A549 treated with CpdA at 1 μM for 4 hours (cell line): ENCODE data around the gene OR9G4. TPM values are rescaled to one million over a fixed set of nuclear protein-coding genes. Genes with fewer than 3 reads are reported as not detected.

Experiments
- total RNA-seq: library from RNA; stranded (reverse); fragments of 200-300 nt; extraction: Qiagen RNA extraction; gene quantifications from 5 replicates; pipeline ENCODE4 v1.2.3, GENCODE V29; 2022; ENCODE audit warnings: low read depth

OR9G4 gene
- not detected in 5 replicates for total RNA-seq

GRCh38 chr11:56748597-56748996 is at the start of gene OR9G4:
Gene OR9G4, minus strand, starts transcription at chr11:56748697. Its CDS starts 4,931 bp downstream, at chr11:56743766.

GRCh38 chr11:56698795-56699194 is 49.7 kb downstream of the OR9G4 start, which contains the start of gene OR9G1:
Gene OR9G1, plus strand, starts transcription at chr11:56699095. Its CDS starts 1,293 bp downstream, at chr11:56700388.

Other genes starting within 250 kb of the OR9G4 start
- gene OR5M11, start 205.4 kb downstream of the OR9G4 start, total RNA-seq: not detected in 5 replicates
- not detected in 5 replicates for gene OR5M10, start 171.0 kb downstream of the OR9G4 start, total RNA-seq
- gene OR5M1, start 133.8 kb downstream of the OR9G4 start, total RNA-seq: not detected in 5 replicates
- gene OR5AP2, start 106.3 kb downstream of the OR9G4 start, total RNA-seq: not detected in 5 replicates
- gene OR5AR1, start 85.0 kb downstream of the OR9G4 start, total RNA-seq: not detected in 5 replicates
- not detected in 5 replicates for gene OR9G1, start 49.6 kb downstream of the OR9G4 start, total RNA-seq
- gene OR5AK2, start 240.2 kb upstream of the OR9G4 start, total RNA-seq: not detected in 5 replicates